DND-41 (cell line): ENCODE measurements around the gene PDLIM7.

Experiments
- ATAC-seq: fragments of 200-7000 bp; cut with Tn5 transposase; 3 replicates; pipeline ENCODE4 v1.9.1; 2021; ENCODE audit warnings: low read depth; ENCODE audit not compliant: insufficient read depth
- DNase-seq: peaks from one replicate; pipeline ENCODE4 v3.0.0-alpha.2; 2020
- H2AFZ ChIP-seq: 2 replicates; pipeline ENCODE4 v1.6.0; 2012; ENCODE audit warnings: low read depth, low read length
- H3K27ac ChIP-seq: 2 replicates; pipeline ENCODE4 v1.5.1; 2012; ENCODE audit warnings: low read length, inconsistent platforms
- H3K27me3 ChIP-seq: fragments of 200-600 bp; sonication (generic); 2 replicates; pipeline ENCODE4 v1.6.0; 2012; ENCODE audit warnings: low read length, mild to moderate bottlenecking, inconsistent platforms; ENCODE audit not compliant: insufficient read depth, poor library complexity
- H3K36me3 ChIP-seq: 2 replicates; pipeline ENCODE4 v1.5.1; 2012; ENCODE audit warnings: low read length, inconsistent platforms; ENCODE audit not compliant: insufficient read depth
- H3K4me1 ChIP-seq: 2 replicates; pipeline ENCODE4 v1.5.1; 2012; ENCODE audit warnings: mild to moderate bottlenecking, low read length; ENCODE audit not compliant: insufficient read depth
- H3K4me2 ChIP-seq: 2 replicates; pipeline ENCODE4 v1.6.0; 2012; ENCODE audit warnings: mild to moderate bottlenecking, moderate library complexity, low read length, inconsistent platforms; ENCODE audit not compliant: insufficient read depth
- H3K4me3 ChIP-seq, 2 experiments: fragments of 200-600 bp in 1 of 2; shearing (Covaris generic) in 1 of 2; 2 replicates each; pipeline ENCODE4 v1.5.1; 2012 to 2016; ENCODE audit warnings: inconsistent platforms in 2 of 2, low read length in 2 of 2, mild to moderate bottlenecking in 2 of 2, low read depth in 1 of 2, moderate library complexity in 1 of 2
- H3K79me2 ChIP-seq: 2 replicates; pipeline ENCODE4 v1.6.0; 2012; ENCODE audit warnings: low read length, inconsistent platforms; ENCODE audit not compliant: insufficient read depth
- H3K9ac ChIP-seq: 2 replicates; pipeline ENCODE4 v1.6.0; 2012; ENCODE audit warnings: low read depth, mild to moderate bottlenecking, inconsistent platforms, low read length, moderate library complexity
- H3K9me3 ChIP-seq: 2 replicates; pipeline ENCODE4 v1.5.1; 2012; ENCODE audit warnings: low read length, moderate library complexity, mild to moderate bottlenecking, inconsistent platforms; ENCODE audit not compliant: insufficient read depth, severe bottlenecking
- H4K20me1 ChIP-seq: 2 replicates; pipeline ENCODE4 v1.6.0; 2012; ENCODE audit warnings: low read length; ENCODE audit not compliant: insufficient read depth
- EZH2 ChIP-seq: IDR thresholded peaks from 3 replicates; pipeline ENCODE4 v1.6.1; 2012; ENCODE audit warnings: borderline replicate concordance, low read depth, mild to moderate bottlenecking, moderate library complexity, low read length, inconsistent platforms; ENCODE audit not compliant: severe bottlenecking
- TF ChIP-seq, protein P1 (sequence below): IDR thresholded peaks from 2 replicates; pipeline ENCODE4 v1.5.1; 2012; ENCODE audit warnings: borderline replicate concordance, low read length, moderate library complexity, mild to moderate bottlenecking; ENCODE audit not compliant: poor library complexity, severe bottlenecking; ENCODE audit errors: extremely low read depth

The PDLIM7 gene

DNA sequence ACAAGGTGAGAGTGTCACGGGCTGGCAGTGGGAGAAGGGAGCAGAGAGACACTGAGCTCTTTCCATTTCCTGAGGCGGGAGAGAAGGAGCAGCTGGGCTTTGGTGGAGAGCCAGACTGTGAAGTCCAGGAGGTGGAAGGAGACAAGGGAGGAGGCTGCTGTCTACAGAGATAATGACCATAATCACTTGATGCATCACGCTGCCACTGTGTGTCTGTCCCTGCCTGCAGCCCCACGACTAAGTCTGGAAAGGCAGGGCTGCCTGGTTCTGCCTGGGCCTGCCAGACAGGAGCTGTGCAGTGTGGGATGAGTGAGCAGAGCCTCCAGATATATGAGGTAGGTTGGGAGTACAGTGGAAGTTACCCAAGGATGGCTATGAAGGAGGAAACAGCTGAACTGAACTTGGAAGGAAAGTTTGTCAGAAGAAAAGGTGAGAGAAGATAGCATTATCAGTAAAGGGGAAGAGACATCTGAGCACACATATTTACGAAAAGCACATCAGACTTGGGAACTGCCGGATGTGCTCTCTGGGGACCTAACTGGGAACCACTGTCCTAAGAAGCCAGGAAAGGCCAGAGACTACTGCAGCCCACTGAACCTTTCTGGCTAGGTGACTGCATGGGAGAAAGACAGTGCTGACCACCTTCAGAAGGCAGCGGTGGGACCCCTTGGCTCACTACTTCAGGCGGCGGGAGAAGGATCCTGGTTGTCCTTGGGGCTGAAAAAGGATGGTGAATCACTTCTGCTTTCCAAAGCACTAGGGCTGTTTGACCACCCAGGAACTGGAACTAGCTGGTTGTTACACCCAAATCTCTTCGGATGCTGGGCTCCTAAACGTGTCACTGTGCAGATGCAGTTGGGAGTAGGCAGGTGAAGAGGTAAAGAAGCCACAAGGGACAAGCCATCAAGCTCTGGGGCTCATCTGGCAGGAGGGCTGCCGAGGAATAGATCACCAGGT, 32.1 kb upstream of the PDLIM7 start:
- 0 out of 2 replicates have a peak, but pooled peaks cover 4% of the 10 kb centered on the region for H3K79me2 ChIP-seq
- H2AFZ ChIP-seq: no peak overlapping the region
- no peak overlapping the region for H3K4me2 ChIP-seq
- H3K36me3 ChIP-seq: peaks cover 89% of the 10 kb centered on the region
- no peaks in the 10 kb centered on the region for H3K27me3 ChIP-seq
- TF ChIP-seq, protein P1, sequence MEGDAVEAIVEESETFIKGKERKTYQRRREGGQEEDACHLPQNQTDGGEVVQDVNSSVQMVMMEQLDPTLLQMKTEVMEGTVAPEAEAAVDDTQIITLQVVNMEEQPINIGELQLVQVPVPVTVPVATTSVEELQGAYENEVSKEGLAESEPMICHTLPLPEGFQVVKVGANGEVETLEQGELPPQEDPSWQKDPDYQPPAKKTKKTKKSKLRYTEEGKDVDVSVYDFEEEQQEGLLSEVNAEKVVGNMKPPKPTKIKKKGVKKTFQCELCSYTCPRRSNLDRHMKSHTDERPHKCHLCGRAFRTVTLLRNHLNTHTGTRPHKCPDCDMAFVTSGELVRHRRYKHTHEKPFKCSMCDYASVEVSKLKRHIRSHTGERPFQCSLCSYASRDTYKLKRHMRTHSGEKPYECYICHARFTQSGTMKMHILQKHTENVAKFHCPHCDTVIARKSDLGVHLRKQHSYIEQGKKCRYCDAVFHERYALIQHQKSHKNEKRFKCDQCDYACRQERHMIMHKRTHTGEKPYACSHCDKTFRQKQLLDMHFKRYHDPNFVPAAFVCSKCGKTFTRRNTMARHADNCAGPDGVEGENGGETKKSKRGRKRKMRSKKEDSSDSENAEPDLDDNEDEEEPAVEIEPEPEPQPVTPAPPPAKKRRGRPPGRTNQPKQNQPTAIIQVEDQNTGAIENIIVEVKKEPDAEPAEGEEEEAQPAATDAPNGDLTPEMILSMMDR: no peak
- TF ChIP-seq EZH2: no peak
- no peak overlapping the region for H3K9ac ChIP-seq
- H3K27ac ChIP-seq: no peak overlapping the region
- no peaks in the 10 kb centered on the region for H3K4me1 ChIP-seq
- no peak overlapping the region for H3K4me3 ChIP-seq
- DNase-seq: no peak
- no peak for ATAC-seq
- peaks cover 32% of the 10 kb centered on the region for H4K20me1 ChIP-seq
- H3K9me3 ChIP-seq: no peaks in the 10 kb centered on the region

DNA sequence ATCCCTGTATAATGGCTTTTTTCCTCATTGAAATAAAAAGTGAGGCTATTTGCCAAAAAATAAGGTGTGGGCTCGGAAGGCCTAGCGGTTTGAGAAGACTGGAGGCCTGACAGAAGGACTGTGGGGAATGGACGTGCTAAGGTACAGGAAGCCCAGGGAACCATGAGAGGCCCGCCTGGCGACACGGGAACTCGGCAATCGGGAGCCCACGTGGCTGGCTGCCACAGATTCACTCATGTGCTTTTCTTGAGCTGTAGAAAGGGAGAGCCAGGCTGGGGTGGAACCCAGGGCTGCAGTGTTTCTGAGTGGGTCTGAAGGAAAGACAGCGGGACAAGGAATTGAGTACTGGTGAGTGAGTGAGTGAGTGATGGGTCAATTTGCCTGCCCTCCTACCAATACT, 31.2 kb upstream of the PDLIM7 start:
- Histone ChIP-seq H3K4me1 (no peaks in the 10 kb centered on the region), H3K9me3 (no peaks in the 10 kb centered on the region), H4K20me1 (peaks cover 36% of the 10 kb centered on the region), H3K27me3 (no peaks in the 10 kb centered on the region), H2AFZ (no peak overlapping the region), H3K27ac (no peak overlapping the region), H3K79me2 (no peaks in the 10 kb centered on the region), H3K9ac (no peak overlapping the region), H3K36me3 (peaks cover 92% of the 10 kb centered on the region), H3K4me3 (no peak overlapping the region), H3K4me2 (no peak overlapping the region)
- no peak for ATAC-seq
- TF ChIP-seq EZH2: no peak
- TF ChIP-seq, protein P1: no peak
- DNase-seq: no peak

DNA sequence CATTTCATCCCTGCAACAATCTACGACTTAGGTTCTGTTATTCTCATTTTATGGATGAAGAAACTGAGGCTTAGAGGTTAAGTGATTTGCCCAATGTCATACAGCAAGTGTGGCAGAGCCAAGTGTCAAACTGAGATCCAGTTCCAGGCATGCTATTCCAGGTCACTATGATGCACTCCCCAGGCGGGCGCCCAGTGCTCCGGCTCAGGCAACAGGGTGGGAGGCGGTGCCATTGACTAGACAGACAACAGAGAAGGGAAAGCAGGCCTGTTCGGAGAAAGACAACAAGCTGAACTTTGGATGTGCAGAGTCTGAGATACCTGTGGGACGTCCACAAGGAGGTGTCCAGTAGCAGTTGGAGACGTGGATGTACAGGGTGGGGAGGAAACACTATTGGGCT, 30.2 kb upstream of the PDLIM7 start:
- no peak for TF ChIP-seq EZH2
- TF ChIP-seq, protein P1: no peak
- Histone ChIP-seq H3K9me3 (no peaks in the 10 kb centered on the region), H3K36me3 (peaks cover 88% of the 10 kb centered on the region), H4K20me1 (peaks cover 33% of the 10 kb centered on the region), H3K9ac (no peak overlapping the region), H3K27me3 (no peaks in the 10 kb centered on the region), H3K27ac (no peak overlapping the region), H2AFZ (no peak overlapping the region), H3K4me3 (no peak overlapping the region), H3K4me2 (no peak overlapping the region), H3K79me2 (no peaks in the 10 kb centered on the region), H3K4me1 (no peaks in the 10 kb centered on the region)
- no peak for DNase-seq
- no peak for ATAC-seq
